ENCODE data around the gene NEUROD6. TPM values are rescaled to one million over a fixed set of nuclear protein-coding genes. Genes with fewer than 3 reads are reported as not detected.

NEUROD6 gene
- polyA plus RNA-seq, 1 donor from 2014 or later: not detected

GRCh38 chr7:31336202-31337001 lies 4.1 kb downstream of the NEUROD6 start:
- Histone ChIP-seq H3K9ac (ENCODE audit: low read length) (no peak overlapping the region), H4K20me1 (ENCODE audit: insufficient read depth) (no peaks in the 10 kb centered on the region), H3K9me2 (ENCODE audit: insufficient read depth, low read length) (no peaks in the 10 kb centered on the region), H3F3A (ENCODE audit: insufficient read depth, low read length, poor library complexity, severe bottlenecking) (no peaks in the 10 kb centered on the region), H3K4me3 (ENCODE audit: low read length) (peak overlapping the region; percentile 30), H3K9me3 (ENCODE audit: low read length) (no peaks in the 10 kb centered on the region), H3K27me3 (ENCODE audit: insufficient read depth, low read depth, low read length) (peaks cover 47% of the 10 kb centered on the region), H3K36me3 (ENCODE audit: insufficient read depth, low read length) (no peaks in the 10 kb centered on the region), H3K27ac (ENCODE audit: low read length) (no peak overlapping the region), H3K79me2 (replicated peaks; ENCODE audit: insufficient read depth, low read length) (no peaks in the 10 kb centered on the region), H3K4me2 (ENCODE audit: low read length) (no peak overlapping the region), H2AFZ (ENCODE audit: low read depth, low read length) (no peak overlapping the region)
- TF ChIP-seq CTCF (IDR thresholded peaks at IDR 0.05; ENCODE audit: poor library complexity, severe bottlenecking) (no peak), SMC3 (conservative IDR thresholded peaks at IDR 0.05; ENCODE audit: poor library complexity) (no peak), RAD21 (conservative IDR thresholded peaks at IDR 0.05) (no peak)

- Histone ChIP-seq H3K79me2 (replicated peaks; ENCODE audit: insufficient read depth, low read length) (no peaks in the 10 kb centered on the region), H4K20me1 (ENCODE audit: insufficient read depth) (no peaks in the 10 kb centered on the region), H3K9me2 (ENCODE audit: insufficient read depth, low read length) (no peaks in the 10 kb centered on the region), H3K27ac (ENCODE audit: low read length) (no peak overlapping the region), H3K9me3 (ENCODE audit: low read length) (no peaks in the 10 kb centered on the region), H3F3A (ENCODE audit: insufficient read depth, low read length, poor library complexity, severe bottlenecking) (no peaks in the 10 kb centered on the region), H3K27me3 (ENCODE audit: insufficient read depth, low read depth, low read length) (peaks cover 47% of the 10 kb centered on the region), H3K4me2 (ENCODE audit: low read length) (no peak overlapping the region), H3K4me3 (ENCODE audit: low read length) (no peak overlapping the region), H3K9ac (ENCODE audit: low read length) (no peak overlapping the region), H3K36me3 (ENCODE audit: insufficient read depth, low read length) (no peaks in the 10 kb centered on the region), H2AFZ (ENCODE audit: low read depth, low read length) (no peak overlapping the region)
- TF ChIP-seq REST (IDR thresholded peaks at IDR 0.05; ENCODE audit: borderline replicate concordance) (no peak), RAD21 (conservative IDR thresholded peaks at IDR 0.05) (no peak), SMC3 (conservative IDR thresholded peaks at IDR 0.05; ENCODE audit: poor library complexity) (no peak), EP300 (conservative IDR thresholded peaks at IDR 0.05; ENCODE audit: poor library complexity, severe bottlenecking) (no peak), POLR2AphosphoS5 (IDR thresholded peaks at IDR 0.05) (no peak)
Measured at GRCh38 chr7:31335884-31336201, 4.7 kb downstream of the NEUROD6 start.

- H3F3A ChIP-seq (ENCODE audit: insufficient read depth, low read length, poor library complexity, severe bottlenecking): no peaks in the 10 kb centered on the region
- H3K27ac ChIP-seq (ENCODE audit: low read length): no peak overlapping the region
- no peaks in the 10 kb centered on the region for H3K36me3 ChIP-seq (ENCODE audit: insufficient read depth, low read length)
- no peaks in the 10 kb centered on the region for H3K79me2 ChIP-seq (replicated peaks; ENCODE audit: insufficient read depth, low read length)
- H3K9me2 ChIP-seq (ENCODE audit: insufficient read depth, low read length): no peaks in the 10 kb centered on the region
- no peak overlapping the region for H3K4me3 ChIP-seq (ENCODE audit: low read length)
- peaks cover 47% of the 10 kb centered on the region for H3K27me3 ChIP-seq (ENCODE audit: insufficient read depth, low read depth, low read length)
- H3K9ac ChIP-seq (ENCODE audit: low read length): no peak overlapping the region
- no peak overlapping the region for H3K4me2 ChIP-seq (ENCODE audit: low read length)
- H4K20me1 ChIP-seq (ENCODE audit: insufficient read depth): no peaks in the 10 kb centered on the region
- H2AFZ ChIP-seq (ENCODE audit: low read depth, low read length): no peak overlapping the region
- H3K9me3 ChIP-seq (ENCODE audit: low read length): no peaks in the 10 kb centered on the region
- TF ChIP-seq POLR2AphosphoS5 (IDR thresholded peaks at IDR 0.05): no peak
- no peak for TF ChIP-seq EZH2 (IDR thresholded peaks at IDR 0.05; ENCODE audit: borderline replicate concordance, insufficient read depth, low read length, poor library complexity, severe bottlenecking)
- TF ChIP-seq REST (IDR thresholded peaks at IDR 0.05; ENCODE audit: borderline replicate concordance): no peak
- TF ChIP-seq TAF1 (IDR thresholded peaks at IDR 0.05; ENCODE audit: low read depth): no peak
- TF ChIP-seq SMC3 (conservative IDR thresholded peaks at IDR 0.05; ENCODE audit: poor library complexity): no peak
- TF ChIP-seq CTCF (IDR thresholded peaks at IDR 0.05; ENCODE audit: poor library complexity, severe bottlenecking): no peak
- no peak for TF ChIP-seq MXI1 (conservative IDR thresholded peaks at IDR 0.05; ENCODE audit: poor library complexity, severe bottlenecking)
Measured at GRCh38 chr7:31335161-31335856, 5.2 kb downstream of the NEUROD6 start.
